Activated CD8-positive, alpha-beta T cell treated with anti-CD3 and anti-CD28 coated beads for 36 hours (primary cell): Measurements from ENCODE around the gene NDUFV2. TPM values are rescaled to one million over a fixed set of nuclear protein-coding genes. Genes with fewer than 3 reads are reported as not detected.
A peak's percentile ranks its signal among the peaks of the same experiment; 100 is the strongest.

ENCODE experiments used
- ATAC-seq: fragments of 200-7000 bp; cut with Tn5 transposase; one replicate; pipeline ENCODE4 v1.10.0; 2021; ENCODE audit warnings: mild to moderate bottlenecking, moderate library complexity
- CTCF ChIA-PET: fragments of 350-600 bp; sonication (Branson Sonifier 250); formaldehyde crosslinking; loops from one replicate; lab custom pipeline; 2021; ENCODE audit warnings: antibody characterized with exemption; lab: Charles Lee
- POLR2A ChIA-PET: fragments of 350-600 bp; sonication (Branson Sonifier 250); formaldehyde crosslinking; loops from one replicate; lab custom pipeline; 2021; ENCODE audit warnings: antibody characterized with exemption; lab: Charles Lee
- DNase-seq: peaks from one replicate; pipeline ENCODE4 v3.0.0-alpha.2; 2020
- H3K27ac Mint-ChIP-seq: one replicate; pipeline ENCODE4 v1.8.0; 2021; ENCODE audit warnings: mild to moderate bottlenecking, mixed read lengths
- H3K27me3 Mint-ChIP-seq: one replicate; pipeline ENCODE4 v1.8.0; 2021; ENCODE audit warnings: mixed read lengths
- H3K36me3 Mint-ChIP-seq: one replicate; pipeline ENCODE4 v1.8.0; 2021; ENCODE audit warnings: low read depth, mixed read lengths
- H3K4me1 Mint-ChIP-seq: one replicate; pipeline ENCODE4 v1.8.0; 2021; ENCODE audit warnings: low read depth, mixed read lengths
- H3K4me3 Mint-ChIP-seq: one replicate; pipeline ENCODE4 v1.8.0; 2021; ENCODE audit warnings: mild to moderate bottlenecking, moderate library complexity, mixed read lengths
- H3K9me3 Mint-ChIP-seq: one replicate; pipeline ENCODE4 v1.8.0; 2021; ENCODE audit warnings: mixed read lengths
- CTCF ChIP-seq: fragments of 200-600 bp; IDR thresholded peaks from one replicate; pipeline ENCODE4 v1.8.0; 2022; ENCODE audit warnings: antibody characterized with exemption, mild to moderate bottlenecking
- intact Hi-C: fragments of 100-400 bp; cut with micrococcal nuclease; formaldehyde crosslinking; loops from one replicate; pipeline ENCODE4 v1.10.0; 2022
- total RNA-seq, 2 experiments: library from RNA; stranded (reverse); gene quantifications; one replicate each; pipeline ENCODE4 v1.2.3, GENCODE V29; 2021

NDUFV2 gene
- total RNA-seq, 2 experiments from 2014 or later, result 324 to 332 TPM

GRCh38 chr18:9133225-9133624 is 30.7 kb downstream of the NDUFV2 start:
- Mint-ChIP-seq H3K9me3 (no peaks in the 10 kb centered on the region), H3K27me3 (no peaks in the 10 kb centered on the region), H3K4me3 (no peak overlapping the region), H3K27ac (peak overlapping the region; percentile 44), H3K36me3 (peaks cover 55% of the 10 kb centered on the region), H3K4me1 (peaks cover 39% of the 10 kb centered on the region)
- ATAC-seq (no peak), DNase-seq (no peak)
- intact Hi-C loops, result no loop called here
- TF ChIP-seq CTCF, result no peak
- ChIA-PET POLR2A (interaction anchor here (1.1 to 13.6 kb wide), 3 partner anchors 8 to 30 kb away, joined by 3 to 278 read pairs (median 155); partner anchors contain the start of gene NDUFV2), CTCF (no interaction called here)

GRCh38 chr18:9135081-9135911 is 32.8 kb downstream of the NDUFV2 start:
- peaks cover 42% of the 10 kb centered on the region for H3K4me1 Mint-ChIP-seq
- peak overlapping the region; percentile 99 for H3K27ac Mint-ChIP-seq
- intact Hi-C loops, result loop anchor here (5.0 kb wide), 2 partner anchors 33 to 53 kb away; partner anchors contain the start of gene NDUFV2
- H3K27me3 Mint-ChIP-seq, result no peaks in the 10 kb centered on the region
- POLR2A ChIA-PET, result interaction anchor here (0.7 to 13.6 kb wide), 17 partner anchors 9 to 64 kb away, joined by 3 to 278 read pairs (median 7); partner anchors contain the start of gene NDUFV2
- DNase-seq (no peak), ATAC-seq (no peak)
- H3K4me3 Mint-ChIP-seq, result peak overlapping the region; percentile 97
- no peak for TF ChIP-seq CTCF
- H3K9me3 Mint-ChIP-seq, result no peaks in the 10 kb centered on the region
- CTCF ChIA-PET, result interaction anchor here (0.8 to 2.8 kb wide), 6 partner anchors 10 to 64 kb away, joined by 3 to 7 read pairs (median 4); no protein-coding TSS in a partner anchor
- peaks cover 54% of the 10 kb centered on the region for H3K36me3 Mint-ChIP-seq

- no peak for TF ChIP-seq CTCF
- ATAC-seq (peak; percentile 14), DNase-seq (no peak)
- Mint-ChIP-seq H3K36me3 (peaks cover 52% of the 10 kb centered on the region), H3K27ac (peak overlapping the region; percentile 99), H3K4me1 (peaks cover 44% of the 10 kb centered on the region), H3K27me3 (no peaks in the 10 kb centered on the region), H3K4me3 (peak overlapping the region; percentile 97), H3K9me3 (no peaks in the 10 kb centered on the region)
- ChIA-PET POLR2A (interaction anchor here (0.7 to 13.6 kb wide), 13 partner anchors 9 to 64 kb away, joined by 3 to 278 read pairs (median 18); partner anchors contain the start of gene NDUFV2), CTCF (interaction anchor here (1.1 to 2.8 kb wide), 3 partner anchors 10 to 64 kb away, joined by 3 to 7 read pairs (median 6); no protein-coding TSS in a partner anchor)
- intact Hi-C loops, result loop anchor here (2.0 to 5.0 kb wide), 3 partner anchors 17 to 54 kb away; partner anchors contain the start of gene NDUFV2
These were observed 33.4 kb downstream of the NDUFV2 start for GRCh38 chr18:9135912-9136314.

- TF ChIP-seq CTCF, result no peak
- no peaks in the 10 kb centered on the region for H3K27me3 Mint-ChIP-seq
- intact Hi-C loops, result loop anchor here (2.0 to 5.0 kb wide), 3 partner anchors 18 to 54 kb away; partner anchors contain the start of gene NDUFV2
- DNase-seq, result peak; percentile 96
- peak within 1 kb of the TSS; percentile 99 for H3K27ac Mint-ChIP-seq
- peaks cover 50% of the 10 kb centered on the region for H3K4me1 Mint-ChIP-seq
- ChIA-PET CTCF (interaction anchor here (1.1 to 7.7 kb wide), 6 partner anchors 8 to 63 kb away, joined by 4 to 48 read pairs (median 6); partner anchors contain the start of gene NDUFV2), POLR2A (interaction anchor here (0.6 to 13.6 kb wide), 17 partner anchors 10 to 65 kb away, joined by 3 to 278 read pairs (median 7); partner anchors contain the start of gene NDUFV2)
- H3K4me3 Mint-ChIP-seq, result peak within 1 kb of the TSS; percentile 97
- H3K36me3 Mint-ChIP-seq, result peaks cover 55% of the 10 kb centered on the region
- peak; percentile 81 for ATAC-seq
- no peaks in the 10 kb centered on the region for H3K9me3 Mint-ChIP-seq
These were observed 34.0 kb downstream of the NDUFV2 start, which contains the start of gene ANKRD12 for GRCh38 chr18:9136315-9137155. Gene ANKRD12 (plus strand): TSS chr18:9136781. CDS start chr18:9182433, 45,652 bp downstream.
